ENCODE data around the gene SFXN5.

SFXN5 gene

DNA sequence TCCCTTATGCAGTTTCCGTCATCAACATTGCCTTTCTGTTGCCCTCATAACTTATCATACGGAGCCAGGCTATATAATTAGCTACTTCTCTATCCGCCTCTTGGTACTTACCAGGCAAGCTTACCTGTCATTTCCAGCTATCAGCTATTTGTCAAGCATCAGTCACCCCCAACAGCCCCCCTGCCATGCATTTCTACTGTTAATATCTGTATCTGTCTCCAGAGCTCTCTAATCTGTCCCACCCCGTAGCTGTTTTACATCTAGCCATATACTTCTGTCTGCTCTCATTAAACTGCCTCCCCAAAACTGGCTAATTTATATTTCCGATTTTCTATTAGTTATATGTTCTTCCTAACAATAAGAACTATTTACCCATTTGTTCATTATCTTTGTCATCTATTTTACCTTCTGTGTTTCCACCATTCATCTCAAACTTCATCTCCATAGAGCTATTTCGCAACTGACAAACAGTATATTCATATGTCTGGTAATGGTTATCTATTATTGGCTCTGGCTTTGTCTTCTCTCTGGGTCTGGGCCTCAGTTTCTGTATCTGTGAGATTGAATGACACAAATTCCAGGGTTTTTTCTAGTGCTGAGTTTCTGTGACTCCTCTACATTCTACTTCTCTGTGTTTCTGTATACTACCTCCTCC is 144.6 kb downstream of the SFXN5 start:
- no peak overlapping the region for H3K27ac ChIP-seq
- no peaks in the 10 kb centered on the region for H3K36me3 ChIP-seq
- peaks cover 0 to 20% (median 12%) of the 10 kb centered on the region in 4 donors for H3K4me1 ChIP-seq
- H3K9me3 ChIP-seq = no peaks in the 10 kb centered on the region
- no peak for TF ChIP-seq CTCF (IDR thresholded peaks at IDR 0.05)
- H3K4me3 ChIP-seq = no peak overlapping the region
- intact Hi-C loops (cut with DNase I; ENCODE audit: low total_unique reads) = no loop called here
- peaks cover 8 to 82% of the 10 kb centered on the region in 2 donors for H3K27me3 ChIP-seq
- no peak for DNase-seq

- DNase-seq = no peak
- no peaks in the 10 kb centered on the region for H3K9me3 ChIP-seq
- no peaks in the 10 kb centered on the region for H3K36me3 ChIP-seq
- TF ChIP-seq CTCF (IDR thresholded peaks at IDR 0.05) = no peak
- intact Hi-C loops (cut with DNase I; ENCODE audit: low total_unique reads) = no loop called here
- no peak overlapping the region for H3K27ac ChIP-seq
- peaks cover 8 to 85% of the 10 kb centered on the region in 2 donors for H3K27me3 ChIP-seq
- H3K4me3 ChIP-seq = no peak overlapping the region
- peaks cover 0 to 20% (median 12%) of the 10 kb centered on the region in 4 donors for H3K4me1 ChIP-seq
Measured at GRCh38 chr2:72926368-72926767, 145.1 kb downstream of the SFXN5 start.

DNA sequence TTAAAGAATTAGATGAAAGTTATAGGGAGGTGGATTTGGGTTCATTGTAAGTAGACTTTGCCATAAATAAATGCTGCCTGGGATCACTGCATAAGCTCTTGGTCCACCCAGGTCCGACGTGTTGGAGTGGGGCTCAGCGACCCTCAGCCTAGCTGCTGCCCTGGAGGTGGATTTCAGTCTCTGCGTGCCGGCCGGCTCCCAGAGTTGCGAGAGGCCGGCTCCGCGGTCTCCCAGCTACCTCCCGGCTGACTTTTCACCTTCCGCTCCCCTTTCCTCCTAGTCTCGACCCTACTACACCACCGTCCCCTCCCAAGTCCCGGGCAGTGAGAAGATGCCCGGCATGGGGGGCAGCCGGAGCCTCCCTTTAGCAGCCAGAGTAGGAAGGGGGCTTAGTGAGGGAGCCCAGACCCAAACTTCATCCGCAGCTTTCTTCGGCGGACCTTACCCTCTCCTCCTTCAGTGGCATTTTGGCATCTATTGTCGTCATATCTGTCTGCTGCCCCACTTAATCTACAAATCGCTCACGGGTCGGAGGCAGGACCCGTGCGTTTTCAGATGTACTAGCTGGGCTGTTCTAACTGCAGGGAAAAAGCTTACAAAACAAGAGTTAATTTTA is 146.1 kb downstream of the SFXN5 start:
- DNase-seq = peak in 1 of 2 donors; percentile 51
- Histone ChIP-seq H3K36me3 (no peaks in the 10 kb centered on the region), H3K4me1 (peaks cover 0 to 26% (median 17%) of the 10 kb centered on the region in 4 donors), H3K4me3 (no peak overlapping the region), H3K9me3 (no peaks in the 10 kb centered on the region), H3K27ac (no peak overlapping the region), H3K27me3 (peaks cover 8 to 94% of the 10 kb centered on the region in 2 donors)
- intact Hi-C loops (cut with DNase I; ENCODE audit: low total_unique reads) = no loop called here
- TF ChIP-seq CTCF (IDR thresholded peaks at IDR 0.05) = no peak

DNA sequence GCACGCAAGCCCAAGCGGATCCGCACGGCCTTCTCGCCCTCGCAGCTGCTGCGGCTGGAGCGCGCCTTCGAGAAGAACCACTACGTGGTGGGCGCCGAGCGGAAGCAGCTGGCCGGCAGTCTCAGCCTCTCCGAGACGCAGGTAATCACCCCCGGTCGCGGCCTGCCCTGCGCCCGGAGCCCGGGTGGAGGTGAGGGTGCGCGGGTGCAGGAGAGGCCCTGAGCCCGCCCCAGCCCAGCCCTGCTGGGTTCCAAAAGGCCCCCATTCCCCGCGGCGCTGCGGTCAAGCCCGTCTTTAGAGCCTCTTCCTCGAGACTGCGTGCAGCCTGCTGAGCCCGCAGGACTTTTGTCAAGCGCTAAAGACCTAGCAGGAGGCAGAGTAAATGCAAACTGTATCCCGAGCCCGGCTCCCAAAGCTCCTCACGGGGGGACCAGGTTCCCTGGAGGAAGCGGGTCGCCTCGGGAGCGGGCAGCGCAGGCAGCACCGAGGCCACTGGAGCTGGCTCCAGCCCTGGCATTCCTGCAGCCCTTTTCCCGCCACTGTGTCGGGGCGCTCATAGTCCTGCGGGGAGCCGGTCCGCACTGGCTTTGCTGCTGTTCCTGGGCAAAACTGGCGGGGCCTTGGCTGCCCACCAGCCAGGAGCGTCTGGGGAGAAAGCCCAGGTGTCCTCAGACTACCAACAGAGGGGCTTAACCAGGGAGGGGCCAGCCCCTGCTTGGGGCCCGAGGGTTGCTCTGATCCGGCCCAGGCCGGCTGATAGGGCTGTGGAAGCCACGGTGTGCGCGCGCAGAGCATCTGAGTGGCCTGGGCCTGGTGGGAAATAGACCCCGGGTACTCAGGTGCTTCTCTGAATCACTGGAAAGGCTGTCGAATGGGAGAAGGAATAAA is 146.9 kb downstream of the SFXN5 start:
- no peaks in the 10 kb centered on the region for H3K9me3 ChIP-seq
- no peak overlapping the region for H3K27ac ChIP-seq
- peaks cover 15 to 100% of the 10 kb centered on the region in 2 donors for H3K27me3 ChIP-seq
- H3K4me3 ChIP-seq = no peak overlapping the region
- no peaks in the 10 kb centered on the region for H3K36me3 ChIP-seq
- DNase-seq = peak in 1 of 2 donors; percentile 60
- peaks cover 0 to 34% (median 23%) of the 10 kb centered on the region in 4 donors for H3K4me1 ChIP-seq
- intact Hi-C loops (cut with DNase I; ENCODE audit: low total_unique reads) = no loop called here
- no peak for TF ChIP-seq CTCF (IDR thresholded peaks at IDR 0.05)

DNA sequence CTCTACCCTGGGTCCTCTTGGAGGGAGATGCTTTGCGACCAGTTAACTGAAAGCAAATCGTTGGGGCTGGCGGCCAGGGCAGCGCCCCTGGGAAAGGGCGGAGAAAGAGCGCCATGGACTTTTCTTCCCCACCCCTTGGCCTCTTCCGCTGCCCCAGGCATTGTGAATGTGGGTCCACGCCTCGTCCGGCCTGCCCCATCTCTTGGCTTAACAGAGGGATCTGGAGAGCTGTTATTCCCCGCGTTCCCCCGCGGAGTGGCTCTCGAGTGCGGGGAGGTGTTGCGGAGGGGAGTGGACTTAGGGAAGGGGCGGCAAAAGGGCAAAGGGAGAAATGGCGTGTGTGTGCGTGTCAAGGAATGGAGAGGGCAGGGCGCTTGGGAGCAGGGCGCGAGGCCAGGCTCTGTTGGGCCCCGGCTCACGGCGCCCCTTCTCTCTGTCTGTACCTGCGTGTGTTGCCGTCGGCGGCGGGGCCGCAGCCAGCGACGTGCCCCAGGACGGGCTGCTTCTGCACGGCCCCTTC is 147.6 kb downstream of the SFXN5 start:
- intact Hi-C loops (cut with DNase I; ENCODE audit: low total_unique reads) = no loop called here
- DNase-seq = no peak
- Histone ChIP-seq H3K4me3 (no peak overlapping the region), H3K27me3 (peaks cover 15 to 100% of the 10 kb centered on the region in 2 donors), H3K4me1 (peaks cover 0 to 36% (median 23%) of the 10 kb centered on the region in 4 donors), H3K9me3 (no peaks in the 10 kb centered on the region), H3K36me3 (no peaks in the 10 kb centered on the region), H3K27ac (no peak overlapping the region)
- TF ChIP-seq CTCF (IDR thresholded peaks at IDR 0.05) = no peak
